ENCODE measurements around the gene MYL7. TPM values are rescaled to one million over a fixed set of nuclear protein-coding genes. Genes with fewer than 3 reads are reported as not detected.

The MYL7 gene
- polyA plus RNA-seq, 3 donors, result not detected

DNA sequence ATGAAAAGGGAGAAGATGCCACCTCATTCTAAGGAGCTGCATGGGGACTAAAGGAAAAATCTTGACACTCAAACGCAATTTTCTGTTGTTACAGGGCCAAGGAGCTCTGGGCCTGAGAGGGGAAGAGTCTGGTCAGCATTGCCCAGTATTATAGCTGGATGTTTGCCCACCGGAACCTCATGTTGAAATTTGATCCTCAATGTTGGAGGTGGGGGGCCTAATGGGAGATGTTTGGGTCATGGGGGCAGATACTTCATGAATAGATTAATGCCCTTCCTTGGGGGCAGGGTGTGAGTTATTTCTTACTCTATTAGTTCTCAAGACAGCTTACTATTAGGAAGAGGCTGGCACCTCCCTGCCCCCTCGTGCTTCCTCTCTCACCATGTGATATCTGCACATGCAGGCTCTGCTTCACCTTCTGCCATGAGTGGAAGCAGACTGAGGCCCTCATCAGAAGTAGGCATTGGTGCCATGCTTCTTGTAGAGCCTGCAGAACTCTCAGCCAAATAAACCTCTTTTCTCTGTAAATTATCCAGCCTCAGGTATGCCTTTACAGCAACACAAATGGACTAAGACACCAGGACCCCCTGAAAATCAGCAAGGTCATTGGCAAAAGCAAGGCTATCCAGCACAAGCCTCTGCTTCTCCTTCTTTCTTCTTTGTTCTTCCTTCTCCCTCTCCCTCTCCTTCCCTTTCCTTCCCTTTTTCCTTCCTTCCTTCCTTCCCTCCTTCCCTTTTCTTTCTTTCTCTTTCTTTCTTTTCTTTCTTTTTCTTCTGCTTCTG, 33.0 kb upstream of the MYL7 start:
- TF ChIP-seq, protein P1, sequence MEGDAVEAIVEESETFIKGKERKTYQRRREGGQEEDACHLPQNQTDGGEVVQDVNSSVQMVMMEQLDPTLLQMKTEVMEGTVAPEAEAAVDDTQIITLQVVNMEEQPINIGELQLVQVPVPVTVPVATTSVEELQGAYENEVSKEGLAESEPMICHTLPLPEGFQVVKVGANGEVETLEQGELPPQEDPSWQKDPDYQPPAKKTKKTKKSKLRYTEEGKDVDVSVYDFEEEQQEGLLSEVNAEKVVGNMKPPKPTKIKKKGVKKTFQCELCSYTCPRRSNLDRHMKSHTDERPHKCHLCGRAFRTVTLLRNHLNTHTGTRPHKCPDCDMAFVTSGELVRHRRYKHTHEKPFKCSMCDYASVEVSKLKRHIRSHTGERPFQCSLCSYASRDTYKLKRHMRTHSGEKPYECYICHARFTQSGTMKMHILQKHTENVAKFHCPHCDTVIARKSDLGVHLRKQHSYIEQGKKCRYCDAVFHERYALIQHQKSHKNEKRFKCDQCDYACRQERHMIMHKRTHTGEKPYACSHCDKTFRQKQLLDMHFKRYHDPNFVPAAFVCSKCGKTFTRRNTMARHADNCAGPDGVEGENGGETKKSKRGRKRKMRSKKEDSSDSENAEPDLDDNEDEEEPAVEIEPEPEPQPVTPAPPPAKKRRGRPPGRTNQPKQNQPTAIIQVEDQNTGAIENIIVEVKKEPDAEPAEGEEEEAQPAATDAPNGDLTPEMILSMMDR (IDR thresholded peaks at IDR 0.05), result no peak
- H2AFZ ChIP-seq (ENCODE audit: insufficient read depth, low read depth, low read length, poor library complexity, severe bottlenecking), result no peak overlapping the region

DNA sequence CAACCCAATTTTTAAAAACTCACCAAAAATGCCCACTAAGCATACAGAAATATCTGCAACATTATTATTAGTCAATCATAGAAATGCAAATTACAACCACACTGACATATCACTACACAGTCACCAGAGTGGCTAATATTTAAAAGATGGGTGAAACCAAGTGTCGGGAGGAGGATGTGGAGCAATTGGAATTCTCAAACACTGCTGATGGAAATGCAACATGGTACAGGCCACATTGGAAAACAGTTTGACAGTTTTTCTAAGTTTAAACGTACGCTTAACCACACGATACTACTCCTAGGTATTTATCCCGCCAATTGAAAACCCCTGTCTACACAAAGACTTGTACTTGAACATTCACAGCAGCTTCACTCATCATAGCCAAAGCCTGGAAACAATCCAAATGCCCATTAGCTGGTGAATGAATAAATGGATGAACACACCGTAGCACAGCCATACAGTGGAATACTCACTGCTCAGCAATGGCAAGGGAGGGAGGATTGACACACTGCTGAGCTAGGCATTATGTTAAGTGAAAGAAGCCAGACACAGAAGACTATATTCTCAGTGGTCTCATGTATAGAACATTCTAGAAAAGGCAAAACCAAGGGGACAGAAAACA, 31.8 kb upstream of the MYL7 start:
- Histone ChIP-seq H3K9ac (ENCODE audit: insufficient read depth, low read length, poor library complexity, severe bottlenecking) (no peak overlapping the region), H4K20me1 (ENCODE audit: insufficient read depth, low read length) (no peaks in the 10 kb centered on the region), H3K79me2 (ENCODE audit: insufficient read depth, low read length) (no peaks in the 10 kb centered on the region), H3K4me2 (replicated peaks; ENCODE audit: extremely low read depth, low read length, poor library complexity, severe bottlenecking) (no peak overlapping the region), H3K4me1 (ENCODE audit: control insufficient read depth in 1 of 2, insufficient read depth in 2 of 2, low read length in 2 of 2) (no peaks in the 10 kb centered on the region), H3K9me3 (replicated peaks in 1 of 2; ENCODE audit: control insufficient read depth in 1 of 2, insufficient read depth in 1 of 2, low read length in 2 of 2) (peaks cover 0 to 12% of the 10 kb centered on the region in 2 donors), H3K36me3 (replicated peaks in 1 of 2; ENCODE audit: control insufficient read depth in 1 of 2, insufficient read depth in 2 of 2, low read length in 2 of 2) (no peaks in the 10 kb centered on the region), H3K27ac (ENCODE audit: low read depth in 1 of 2, low read length in 2 of 2) (no peak overlapping the region), H3K27me3 (ENCODE audit: control insufficient read depth in 2 of 2, insufficient read depth in 2 of 2, low read length in 2 of 2) (no peaks in the 10 kb centered on the region), H2AFZ (ENCODE audit: insufficient read depth, low read depth, low read length, poor library complexity, severe bottlenecking) (no peak overlapping the region), H3K4me3 (replicated peaks in 1 of 3; ENCODE audit: low read depth in 2 of 3, low read length in 3 of 3) (no peak overlapping the region)
- no peak overlapping the region for H3K27ac Mint-ChIP-seq
- peaks cover under 1% of the 10 kb centered on the region for H3K4me1 Mint-ChIP-seq
- no peak overlapping the region for H3K4me3 Mint-ChIP-seq
- H3K27me3 Mint-ChIP-seq (ENCODE audit: low read depth in 3 of 3), result peaks cover under 1 to 6% (median 3%) of the 10 kb centered on the region in 3 donors
- no peaks in the 10 kb centered on the region for H3K36me3 Mint-ChIP-seq
- intact Hi-C loops (cut with micrococcal nuclease), result no loop called here
- TF ChIP-seq, protein P1 (IDR thresholded peaks at IDR 0.05), result no peak
- DNase-seq, result no peak
- WGBS (ENCODE audit: insufficient coverage), result no CpG with 5 or more reads among the region's 6 CpGs
- H3K9me3 Mint-ChIP-seq, result peaks cover 5 to 13% (median 10%) of the 10 kb centered on the region in 7 donors

More for the DNA sequence above, 33.0 kb upstream of the MYL7 start:
- peaks cover 0 to 12% of the 10 kb centered on the region in 2 donors for H3K9me3 ChIP-seq (replicated peaks in 1 of 2; ENCODE audit: control insufficient read depth in 1 of 2, insufficient read depth in 1 of 2, low read length in 2 of 2)
- H3K27me3 ChIP-seq (ENCODE audit: control insufficient read depth in 2 of 2, insufficient read depth in 2 of 2, low read length in 2 of 2), result no peaks in the 10 kb centered on the region
- no peaks in the 10 kb centered on the region for H3K4me1 ChIP-seq (ENCODE audit: control insufficient read depth in 1 of 2, insufficient read depth in 2 of 2, low read length in 2 of 2)
- H3K27ac Mint-ChIP-seq, result peak overlapping the region in 3 of 7 donors; percentile 13 to 72 (median 52)
- no peaks in the 10 kb centered on the region for H4K20me1 ChIP-seq (ENCODE audit: insufficient read depth, low read length)
- no peak overlapping the region for H3K9ac ChIP-seq (ENCODE audit: insufficient read depth, low read length, poor library complexity, severe bottlenecking)
- no peak for DNase-seq
- H3K4me2 ChIP-seq (replicated peaks; ENCODE audit: extremely low read depth, low read length, poor library complexity, severe bottlenecking), result no peak overlapping the region
- H3K9me3 Mint-ChIP-seq, result peaks cover 5 to 13% (median 8%) of the 10 kb centered on the region in 7 donors
- no peak overlapping the region for H3K4me3 Mint-ChIP-seq
- intact Hi-C loops (cut with micrococcal nuclease), result no loop called here
- H3K27me3 Mint-ChIP-seq (ENCODE audit: low read depth in 3 of 3), result peaks cover 3 to 4% (median 3%) of the 10 kb centered on the region in 3 donors
- H3K79me2 ChIP-seq (ENCODE audit: insufficient read depth, low read length), result no peaks in the 10 kb centered on the region
- H3K4me3 ChIP-seq (replicated peaks in 1 of 3; ENCODE audit: low read depth in 2 of 3, low read length in 3 of 3), result no peak overlapping the region
- no peak overlapping the region for H3K27ac ChIP-seq (ENCODE audit: low read depth in 1 of 2, low read length in 2 of 2)
- 87% methylated on average over 3 of the region's 3 CpGs for WGBS (ENCODE audit: insufficient coverage)
- no peaks in the 10 kb centered on the region for H3K4me1 Mint-ChIP-seq
- no peaks in the 10 kb centered on the region for H3K36me3 Mint-ChIP-seq
- no peaks in the 10 kb centered on the region for H3K36me3 ChIP-seq (replicated peaks in 1 of 2; ENCODE audit: control insufficient read depth in 1 of 2, insufficient read depth in 2 of 2, low read length in 2 of 2)
